Measurements from ENCODE around the gene COP1.

GRCh38 chr1:176029609-176030008 is 177.5 kb downstream of the COP1 start:
- TF ChIP-seq CTCF (IDR thresholded peaks at IDR 0.05): no peak
- no peak for TF ChIP-seq POLR2AphosphoS5 (IDR thresholded peaks at IDR 0.05)
- TF ChIP-seq EP300 (IDR thresholded peaks at IDR 0.05): no peak

Data from upper lobe of left lung (tissue), 4 donors.